Osteoblast (primary cell): Measurements from ENCODE around the gene ATP7A. TPM values are rescaled to one million over a fixed set of nuclear protein-coding genes. Genes with fewer than 3 reads are reported as not detected.
A peak's percentile ranks its signal among the peaks of the same experiment; 100 is the strongest.
"Not testable (repeated sequence)": the region's sequence is repeated elsewhere in the genome, so short reads cannot be mapped to it uniquely, and the experiment has no call there.

Experiments used
- DNase-seq: peaks from one replicate; pipeline ENCODE4 v3.0.0; 2011; ENCODE audit warnings: low spot score, mixed read lengths; ENCODE audit not compliant: insufficient read length; ENCODE audit errors: missing footprints
- H2AFZ ChIP-seq: 2 replicates; pipeline ENCODE4 v1.6.0; 2011; ENCODE audit warnings: mild to moderate bottlenecking, low read length
- H3K27ac ChIP-seq: 2 replicates; pipeline ENCODE4 v1.5.1; 2011; ENCODE audit warnings: mild to moderate bottlenecking, low read depth, low read length, moderate library complexity
- H3K27me3 ChIP-seq: 2 replicates; pipeline ENCODE4 v1.6.0; 2012; ENCODE audit warnings: mild to moderate bottlenecking, control low read depth, inconsistent platforms, low read length, moderate library complexity; ENCODE audit not compliant: insufficient read depth
- H3K36me3 ChIP-seq: 2 replicates; pipeline ENCODE4 v1.5.1; 2011; ENCODE audit warnings: mild to moderate bottlenecking, low read length, control low read depth, moderate library complexity; ENCODE audit not compliant: insufficient read depth
- H3K4me1 ChIP-seq: 2 replicates; pipeline ENCODE4 v1.5.1; 2011; ENCODE audit warnings: mild to moderate bottlenecking, low read length, control low read depth, moderate library complexity; ENCODE audit not compliant: insufficient read depth
- H3K4me2 ChIP-seq: 2 replicates; pipeline ENCODE4 v1.6.0; 2011; ENCODE audit warnings: mild to moderate bottlenecking, low read length; ENCODE audit not compliant: insufficient read depth
- H3K4me3 ChIP-seq: fragments of 200-600 bp; sonication (generic); 3 replicates; pipeline ENCODE4 v1.5.1; 2012; ENCODE audit warnings: mild to moderate bottlenecking, low read length, inconsistent platforms; ENCODE audit not compliant: insufficient read depth
- H3K79me2 ChIP-seq: 2 replicates; pipeline ENCODE4 v1.6.0; 2012; ENCODE audit warnings: mild to moderate bottlenecking, low read length, control low read depth, inconsistent platforms; ENCODE audit not compliant: insufficient read depth
- H3K9me3 ChIP-seq: 2 replicates; pipeline ENCODE4 v1.5.1; 2011; ENCODE audit warnings: low read depth, low read length, control low read depth
- H4K20me1 ChIP-seq: 2 replicates; pipeline ENCODE4 v1.6.0; 2012; ENCODE audit warnings: mild to moderate bottlenecking, low read length, control low read depth; ENCODE audit not compliant: insufficient read depth
- total RNA-seq: library from RNA; depleted of rRNA; stranded (reverse); fragments of >200 nt; gene quantifications from 2 replicates; pipeline ENCODE4 v1.2.3, GENCODE V29; 2012
- TF ChIP-seq, protein P1 (sequence below): IDR thresholded peaks from 2 replicates; pipeline ENCODE4 v1.5.1; 2011; ENCODE audit warnings: mild to moderate bottlenecking, low read depth, low read length, moderate library complexity; ENCODE audit errors: extremely low read depth

ATP7A gene
- 14.4 and 16.6 TPM in 2 replicates for total RNA-seq

DNA sequence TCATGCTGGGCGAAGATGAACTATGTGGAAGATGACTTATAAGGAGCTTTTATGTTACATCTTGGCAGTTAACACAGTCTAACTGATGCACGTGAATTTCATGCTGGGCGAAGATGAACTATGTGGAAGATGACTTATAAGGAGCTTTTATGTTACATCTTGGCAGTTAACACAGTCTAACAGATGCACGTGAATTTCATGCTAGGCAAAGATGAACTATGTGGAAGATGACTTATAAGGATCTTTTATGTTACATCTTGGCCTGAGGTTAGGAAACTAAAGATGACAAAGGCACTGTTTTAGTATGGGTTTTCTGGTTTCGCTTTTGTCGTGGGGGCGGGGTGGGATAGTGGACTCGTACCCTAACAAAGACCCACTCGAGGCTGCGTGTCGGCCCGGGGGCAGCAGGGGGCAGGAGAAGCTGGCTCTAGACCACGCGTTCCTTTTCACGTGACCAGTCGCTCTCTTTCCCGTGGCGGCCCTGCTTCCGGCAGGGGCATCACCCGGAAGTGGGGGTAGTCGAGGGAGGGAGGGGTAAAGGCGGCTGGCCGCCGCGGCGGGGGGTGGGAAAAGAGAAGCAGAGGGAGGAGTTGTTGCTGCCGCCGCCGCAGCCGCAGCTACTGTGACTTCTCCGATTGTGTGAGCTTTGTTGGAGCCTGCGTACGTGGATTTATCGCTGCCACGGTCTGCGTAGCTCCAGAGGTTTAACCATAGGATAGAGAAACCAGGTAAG is at the start of gene ATP7A:
Gene ATP7A (plus strand): TSS at position 586 of the 733 bp plus-strand sequence. CDS start 60,949 bp downstream, outside the sequence.
- TF ChIP-seq, protein P1, sequence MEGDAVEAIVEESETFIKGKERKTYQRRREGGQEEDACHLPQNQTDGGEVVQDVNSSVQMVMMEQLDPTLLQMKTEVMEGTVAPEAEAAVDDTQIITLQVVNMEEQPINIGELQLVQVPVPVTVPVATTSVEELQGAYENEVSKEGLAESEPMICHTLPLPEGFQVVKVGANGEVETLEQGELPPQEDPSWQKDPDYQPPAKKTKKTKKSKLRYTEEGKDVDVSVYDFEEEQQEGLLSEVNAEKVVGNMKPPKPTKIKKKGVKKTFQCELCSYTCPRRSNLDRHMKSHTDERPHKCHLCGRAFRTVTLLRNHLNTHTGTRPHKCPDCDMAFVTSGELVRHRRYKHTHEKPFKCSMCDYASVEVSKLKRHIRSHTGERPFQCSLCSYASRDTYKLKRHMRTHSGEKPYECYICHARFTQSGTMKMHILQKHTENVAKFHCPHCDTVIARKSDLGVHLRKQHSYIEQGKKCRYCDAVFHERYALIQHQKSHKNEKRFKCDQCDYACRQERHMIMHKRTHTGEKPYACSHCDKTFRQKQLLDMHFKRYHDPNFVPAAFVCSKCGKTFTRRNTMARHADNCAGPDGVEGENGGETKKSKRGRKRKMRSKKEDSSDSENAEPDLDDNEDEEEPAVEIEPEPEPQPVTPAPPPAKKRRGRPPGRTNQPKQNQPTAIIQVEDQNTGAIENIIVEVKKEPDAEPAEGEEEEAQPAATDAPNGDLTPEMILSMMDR = peak; percentile 43
- peak within 1 kb of the TSS; percentile 58 for H3K27ac ChIP-seq
- DNase-seq = peak; percentile 87
- peaks cover 14% of the 10 kb centered on the region for H3K79me2 ChIP-seq
- no peaks in the 10 kb centered on the region for H4K20me1 ChIP-seq
- H3K4me3 ChIP-seq = peak within 1 kb of the TSS; percentile 79
- no peaks in the 10 kb centered on the region for H3K9me3 ChIP-seq
- H3K36me3 ChIP-seq = no peaks in the 10 kb centered on the region
- H3K27me3 ChIP-seq = no peaks in the 10 kb centered on the region
- H2AFZ ChIP-seq = peak within 1 kb of the TSS; percentile 92
- no peaks in the 10 kb centered on the region for H3K4me1 ChIP-seq
- H3K4me2 ChIP-seq = peak within 1 kb of the TSS; percentile 92

DNA sequence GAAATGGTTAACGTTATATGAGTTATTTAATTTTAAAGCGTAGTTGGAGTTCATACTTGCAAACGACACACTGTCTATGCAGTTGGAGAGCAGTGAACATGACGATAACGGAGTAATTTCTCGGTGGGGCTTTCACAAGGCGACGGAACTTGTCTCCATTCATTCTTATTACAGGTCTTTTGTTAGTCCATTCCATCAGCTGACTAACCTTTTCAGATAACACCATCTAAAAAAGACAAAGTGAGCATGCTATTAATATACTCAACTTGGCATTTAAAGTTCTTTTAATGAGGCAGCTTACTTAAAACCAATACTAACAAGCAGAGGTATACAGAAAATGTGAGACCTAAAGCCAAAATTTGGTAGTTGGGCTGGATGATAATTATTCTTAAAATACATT is 35.1 kb upstream of the ATP7A start:
- no peaks in the 10 kb centered on the region for H3K4me1 ChIP-seq
- TF ChIP-seq, protein P1 = no peak
- no peaks in the 10 kb centered on the region for H3K27me3 ChIP-seq
- no peak overlapping the region for H3K4me2 ChIP-seq
- no peaks in the 10 kb centered on the region for H3K79me2 ChIP-seq
- no peak overlapping the region for H2AFZ ChIP-seq
- H3K9me3 ChIP-seq = no peaks in the 10 kb centered on the region
- no peaks in the 10 kb centered on the region for H3K36me3 ChIP-seq
- DNase-seq = no peak
- no peak overlapping the region for H3K27ac ChIP-seq
- no peak overlapping the region for H3K4me3 ChIP-seq
- no peaks in the 10 kb centered on the region for H4K20me1 ChIP-seq

DNA sequence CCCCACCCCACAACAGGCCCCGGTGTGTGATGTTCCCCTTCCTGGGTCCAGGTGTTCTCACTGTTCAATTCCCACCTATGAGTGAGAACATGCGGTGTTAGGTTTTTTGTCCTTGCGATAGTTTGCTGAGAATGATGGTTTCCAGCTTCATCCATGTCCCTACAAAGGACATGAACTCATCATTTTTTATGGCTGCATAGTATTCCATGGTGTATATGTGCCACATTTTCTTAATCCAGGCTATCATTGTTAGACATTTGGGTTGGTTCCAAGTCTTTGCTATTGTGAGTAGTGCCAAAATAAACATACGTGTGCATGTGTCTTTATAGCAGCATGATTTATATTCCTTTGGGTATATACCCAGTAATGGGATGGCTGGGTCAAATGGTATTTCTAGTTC is 29.1 kb upstream of the ATP7A start:
- not testable (repeated sequence) for DNase-seq, H3K27ac ChIP-seq, H3K27me3 ChIP-seq, H3K4me1 ChIP-seq, H4K20me1 ChIP-seq, H3K4me2 ChIP-seq, H3K79me2 ChIP-seq, H3K9me3 ChIP-seq, H3K4me3 ChIP-seq, H3K36me3 ChIP-seq, H2AFZ ChIP-seq

DNA sequence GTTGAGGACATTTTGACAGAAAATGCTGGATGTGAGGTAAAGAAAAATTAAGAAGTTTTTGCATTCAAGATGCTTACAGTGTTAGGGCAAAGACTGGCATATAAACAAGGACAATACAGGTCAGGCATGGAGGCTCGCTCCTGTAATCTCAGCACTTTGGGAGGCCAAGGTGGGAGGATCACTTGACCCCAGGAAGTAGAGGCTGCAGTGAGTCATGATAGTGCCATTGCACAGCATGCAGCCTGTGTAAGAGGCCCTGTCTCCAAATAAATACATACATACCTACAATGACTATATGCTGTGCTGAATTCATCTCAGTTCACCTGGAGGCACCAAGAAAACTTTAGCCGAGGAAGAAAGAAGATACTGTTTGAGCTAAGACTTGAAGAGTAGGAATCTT is 17.6 kb upstream of the ATP7A start:
- H3K9me3 ChIP-seq = no peaks in the 10 kb centered on the region
- H3K27me3 ChIP-seq = no peaks in the 10 kb centered on the region
- no peak overlapping the region for H2AFZ ChIP-seq
- H3K4me3 ChIP-seq = no peak overlapping the region
- peaks cover 4% of the 10 kb centered on the region for H3K4me1 ChIP-seq
- TF ChIP-seq, protein P1 = no peak
- H3K79me2 ChIP-seq = peaks cover 49% of the 10 kb centered on the region
- H3K4me2 ChIP-seq = no peak overlapping the region
- no peak overlapping the region for H3K27ac ChIP-seq
- DNase-seq = no peak
- peaks cover 2% of the 10 kb centered on the region for H4K20me1 ChIP-seq
- no peaks in the 10 kb centered on the region for H3K36me3 ChIP-seq
